ENCODE results near the gene RAPGEF1.

Gene RAPGEF1

DNA sequence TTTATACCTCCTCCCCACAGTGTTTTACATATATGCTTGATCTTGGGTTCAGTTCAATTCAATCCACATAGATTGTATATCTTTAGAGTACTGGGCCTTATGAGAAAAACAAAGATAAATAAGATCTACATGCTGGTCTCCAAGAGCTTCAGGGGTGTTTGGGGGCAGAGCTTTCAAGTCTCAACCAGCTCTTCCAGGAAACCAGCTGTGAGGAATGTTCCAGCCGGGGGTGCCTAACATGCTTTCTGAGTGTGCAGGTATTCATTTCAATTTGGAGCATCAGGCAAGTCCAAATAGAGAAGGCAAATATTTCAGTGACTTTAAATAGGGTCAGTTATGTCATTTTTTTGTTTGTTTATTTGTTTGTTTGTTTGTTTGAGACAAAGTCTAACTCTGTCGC lies 5.7 kb upstream of the RAPGEF1 start:
- TF ChIP-seq, protein P1, sequence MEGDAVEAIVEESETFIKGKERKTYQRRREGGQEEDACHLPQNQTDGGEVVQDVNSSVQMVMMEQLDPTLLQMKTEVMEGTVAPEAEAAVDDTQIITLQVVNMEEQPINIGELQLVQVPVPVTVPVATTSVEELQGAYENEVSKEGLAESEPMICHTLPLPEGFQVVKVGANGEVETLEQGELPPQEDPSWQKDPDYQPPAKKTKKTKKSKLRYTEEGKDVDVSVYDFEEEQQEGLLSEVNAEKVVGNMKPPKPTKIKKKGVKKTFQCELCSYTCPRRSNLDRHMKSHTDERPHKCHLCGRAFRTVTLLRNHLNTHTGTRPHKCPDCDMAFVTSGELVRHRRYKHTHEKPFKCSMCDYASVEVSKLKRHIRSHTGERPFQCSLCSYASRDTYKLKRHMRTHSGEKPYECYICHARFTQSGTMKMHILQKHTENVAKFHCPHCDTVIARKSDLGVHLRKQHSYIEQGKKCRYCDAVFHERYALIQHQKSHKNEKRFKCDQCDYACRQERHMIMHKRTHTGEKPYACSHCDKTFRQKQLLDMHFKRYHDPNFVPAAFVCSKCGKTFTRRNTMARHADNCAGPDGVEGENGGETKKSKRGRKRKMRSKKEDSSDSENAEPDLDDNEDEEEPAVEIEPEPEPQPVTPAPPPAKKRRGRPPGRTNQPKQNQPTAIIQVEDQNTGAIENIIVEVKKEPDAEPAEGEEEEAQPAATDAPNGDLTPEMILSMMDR (IDR thresholded peaks at IDR 0.05; ENCODE audit: low read length) = no peak
- TF ChIP-seq EZH2phosphoT487 (IDR thresholded peaks at IDR 0.05; ENCODE audit: low read length) (no peak), EZH2 (optimal IDR thresholded peaks at IDR 0.05; ENCODE audit: low read depth, low read length) (no peak)
- Histone ChIP-seq H3K27me3 (replicated peaks; ENCODE audit: insufficient read depth, low read length) (no peaks in the 10 kb centered on the region), H3K9ac (ENCODE audit: low read length) (no peak overlapping the region), H3K4me2 (ENCODE audit: low read depth, low read length) (no peak overlapping the region), H4K20me1 (ENCODE audit: insufficient read depth, low read length) (no peaks in the 10 kb centered on the region), H2AFZ (ENCODE audit: low read length) (no peak overlapping the region), H3K27ac (ENCODE audit: low read length) (no peak overlapping the region), H3K4me3 (ENCODE audit: low read length) (no peak overlapping the region), H3K9me3 (replicated peaks; ENCODE audit: insufficient read depth, low read length) (no peaks in the 10 kb centered on the region), H3F3A (ENCODE audit: insufficient read depth, low read length) (peaks cover 10% of the 10 kb centered on the region), H3K4me1 (ENCODE audit: low read length) (peaks cover 14% of the 10 kb centered on the region), H3K36me3 (replicated peaks; ENCODE audit: insufficient read depth, low read length) (no peaks in the 10 kb centered on the region), H3K79me2 (ENCODE audit: low read length) (no peaks in the 10 kb centered on the region), H3K9me2 (replicated peaks; ENCODE audit: insufficient read depth, low read length) (no peaks in the 10 kb centered on the region)
- DNase-seq = no peak

GRCh38 chr9:131744720-131745201 lies 4.9 kb upstream of the RAPGEF1 start:
- Histone ChIP-seq H3K36me3 (replicated peaks; ENCODE audit: insufficient read depth, low read length) (no peaks in the 10 kb centered on the region), H3K9me3 (replicated peaks; ENCODE audit: insufficient read depth, low read length) (no peaks in the 10 kb centered on the region), H3K4me2 (ENCODE audit: low read depth, low read length) (no peak overlapping the region), H4K20me1 (ENCODE audit: insufficient read depth, low read length) (no peaks in the 10 kb centered on the region), H3K27ac (ENCODE audit: low read length) (no peak overlapping the region), H3K27me3 (replicated peaks; ENCODE audit: insufficient read depth, low read length) (no peaks in the 10 kb centered on the region), H3F3A (ENCODE audit: insufficient read depth, low read length) (peaks cover 10% of the 10 kb centered on the region), H3K79me2 (ENCODE audit: low read length) (peaks cover 3% of the 10 kb centered on the region; the same call in 1 of the 2 replicates), H3K4me3 (ENCODE audit: low read length) (no peak overlapping the region), H3K9ac (ENCODE audit: low read length) (no peak overlapping the region), H2AFZ (ENCODE audit: low read length) (no peak overlapping the region), H3K4me1 (ENCODE audit: low read length) (peaks cover 17% of the 10 kb centered on the region), H3K9me2 (replicated peaks; ENCODE audit: insufficient read depth, low read length) (no peaks in the 10 kb centered on the region)
- TF ChIP-seq EZH2phosphoT487 (IDR thresholded peaks at IDR 0.05; ENCODE audit: low read length) (no peak), EZH2 (optimal IDR thresholded peaks at IDR 0.05; ENCODE audit: low read depth, low read length) (no peak)
- TF ChIP-seq, protein P1 (IDR thresholded peaks at IDR 0.05; ENCODE audit: low read length) = no peak
- DNase-seq = no peak

- H3K4me1 ChIP-seq (ENCODE audit: low read length) = peaks cover 17% of the 10 kb centered on the region
- no peak for DNase-seq
- H3F3A ChIP-seq (ENCODE audit: insufficient read depth, low read length) = peaks cover 10% of the 10 kb centered on the region
- no peak overlapping the region for H3K4me2 ChIP-seq (ENCODE audit: low read depth, low read length)
- no peak overlapping the region for H3K9ac ChIP-seq (ENCODE audit: low read length)
- H3K79me2 ChIP-seq (ENCODE audit: low read length) = peaks cover 4% of the 10 kb centered on the region
- no peak overlapping the region for H3K4me3 ChIP-seq (ENCODE audit: low read length)
- no peaks in the 10 kb centered on the region for H3K9me3 ChIP-seq (replicated peaks; ENCODE audit: insufficient read depth, low read length)
- no peaks in the 10 kb centered on the region for H3K27me3 ChIP-seq (replicated peaks; ENCODE audit: insufficient read depth, low read length)
- no peaks in the 10 kb centered on the region for H3K36me3 ChIP-seq (replicated peaks; ENCODE audit: insufficient read depth, low read length)
- H3K9me2 ChIP-seq (replicated peaks; ENCODE audit: insufficient read depth, low read length) = no peaks in the 10 kb centered on the region
- no peak overlapping the region for H2AFZ ChIP-seq (ENCODE audit: low read length)
- TF ChIP-seq EZH2 (optimal IDR thresholded peaks at IDR 0.05; ENCODE audit: low read depth, low read length) = no peak
- TF ChIP-seq, protein P1 (IDR thresholded peaks at IDR 0.05; ENCODE audit: low read length) = no peak
- H3K27ac ChIP-seq (ENCODE audit: low read length) = no peak overlapping the region
- H4K20me1 ChIP-seq (ENCODE audit: insufficient read depth, low read length) = no peaks in the 10 kb centered on the region
Measured at GRCh38 chr9:131744171-131744719, 4.4 kb upstream of the RAPGEF1 start.
